ENCODE measurements around the gene NMD3.
"Not testable (repeated sequence)": the region's sequence is repeated elsewhere in the genome, so short reads cannot be mapped to it uniquely, and the experiment has no call there.

NMD3 gene

GRCh38 chr3:161233557-161233956, 12.4 kb downstream of the NMD3 start:
- no peak for FAIRE-seq

GRCh38 chr3:161236240-161236639, 15.1 kb downstream of the NMD3 start:
- FAIRE-seq: no peak

GRCh38 chr3:161239700-161240099, 18.6 kb downstream of the NMD3 start:
- no peak for FAIRE-seq

- no peak for FAIRE-seq
Measured at GRCh38 chr3:161244538-161244937, 23.4 kb downstream of the NMD3 start.

- FAIRE-seq: no peak
Measured at GRCh38 chr3:161247049-161247448, 25.9 kb downstream of the NMD3 start.

GRCh38 chr3:161250116-161250515, 29.0 kb downstream of the NMD3 start:
- no peak for FAIRE-seq

GRCh38 chr3:161251716-161252115, 30.6 kb downstream of the NMD3 start:
- peak; percentile 45 for FAIRE-seq

GRCh38 chr3:161252143-161252542, 31.0 kb downstream of the NMD3 start:
- no peak for FAIRE-seq

GRCh38 chr3:161253711-161254110, 32.6 kb downstream of the NMD3 start:
- FAIRE-seq: no peak

GRCh38 chr3:161254861-161255260, 33.8 kb downstream of the NMD3 start:
- FAIRE-seq: no peak

- no peak for FAIRE-seq
Measured at GRCh38 chr3:161263057-161263456, 41.9 kb downstream of the NMD3 start.

- no peak for FAIRE-seq
Measured at GRCh38 chr3:161264852-161265251, 43.7 kb downstream of the NMD3 start.

GRCh38 chr3:161265916-161266571, 44.9 kb downstream of the NMD3 start:
- FAIRE-seq: no peak

- no peak for FAIRE-seq
Measured at GRCh38 chr3:161266731-161267150, 45.6 kb downstream of the NMD3 start.

- no peak for FAIRE-seq
Measured at GRCh38 chr3:161267646-161268045, 46.5 kb downstream of the NMD3 start.

GRCh38 chr3:161268601-161269000, 47.5 kb downstream of the NMD3 start:
- no peak for FAIRE-seq

GRCh38 chr3:161270991-161271390, 49.9 kb downstream of the NMD3 start:
- no peak for FAIRE-seq

- no peak for FAIRE-seq
Measured at GRCh38 chr3:161271646-161272045, 50.5 kb downstream of the NMD3 start.

- no peak for FAIRE-seq
Measured at GRCh38 chr3:161272524-161272923, 51.4 kb downstream of the NMD3 start.

GRCh38 chr3:161273589-161274218, 52.6 kb downstream of the NMD3 start:
- FAIRE-seq: peak; percentile 91

GRCh38 chr3:161274691-161275298, 53.7 kb downstream of the NMD3 start:
- FAIRE-seq: peak; percentile 82

- FAIRE-seq: no peak
Measured at GRCh38 chr3:161275919-161276318, 54.8 kb downstream of the NMD3 start.

GRCh38 chr3:161282387-161282786, 61.3 kb downstream of the NMD3 start:
- FAIRE-seq: not testable (repeated sequence)

- no peak for FAIRE-seq
Measured at GRCh38 chr3:161284989-161285388, 63.9 kb downstream of the NMD3 start.

All from G401.6 (cell line).